NCI-H2196 treated with DMSO at 0.1 percent for 48 hours (cell line): Measurements from ENCODE around the gene LYZL2.
"Not testable (repeated sequence)": the region's sequence is repeated elsewhere in the genome, so short reads cannot be mapped to it uniquely, and the experiment has no call there.

Experiments used
- DNase-seq: peaks from one replicate; lab custom pipeline; 2025; ENCODE audit not compliant: unreplicated experiment; lab: John Stamatoyannopoulos, UW

LYZL2 gene

DNA sequence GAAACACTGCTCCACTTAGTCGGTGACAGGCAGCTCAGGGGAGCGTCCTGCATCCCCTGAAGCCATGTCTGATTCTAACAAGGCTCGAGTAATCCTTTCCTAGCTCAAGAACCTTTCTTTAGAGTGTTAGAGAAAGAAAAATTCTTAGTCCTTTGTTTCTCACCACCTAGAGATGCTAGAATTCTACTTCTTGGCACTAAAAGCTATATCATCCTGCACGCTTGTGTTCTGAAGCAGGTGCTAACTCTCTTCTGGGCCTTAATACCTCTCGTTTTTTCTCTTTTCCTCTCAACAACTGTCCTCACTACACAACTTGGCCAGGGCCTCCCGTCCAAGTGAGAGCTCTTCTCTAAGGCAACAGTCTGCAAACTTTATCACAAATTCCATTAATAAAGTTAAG is at the start of gene LYZL2:
Gene LYZL2 (minus strand): TSS at position 101 of the 400 bp plus-strand sequence. CDS start 2,838 bp downstream, outside the sequence.
- DNase-seq = no peak

DNA sequence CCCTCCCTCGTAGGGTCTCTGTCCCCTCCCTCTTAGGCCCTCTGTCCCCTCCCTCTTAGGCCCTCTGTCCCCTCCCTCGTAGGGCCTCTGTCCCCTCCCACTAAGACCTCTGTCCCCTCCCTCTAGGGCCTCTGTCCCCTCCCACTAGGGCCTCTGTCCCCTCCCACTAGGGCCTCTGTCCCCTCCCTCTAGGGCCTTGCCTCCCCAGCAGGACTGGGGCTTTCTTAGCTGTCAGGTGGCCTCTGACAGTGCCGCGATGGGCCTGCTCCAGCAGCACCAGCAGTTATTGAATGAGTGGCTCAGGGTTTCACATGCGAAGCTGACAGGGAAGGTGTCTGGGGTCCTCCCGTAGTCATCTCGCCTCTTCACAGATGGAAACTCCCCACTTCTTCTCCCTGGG is 48.1 kb upstream of the LYZL2 start:
- not testable (repeated sequence) for DNase-seq

DNA sequence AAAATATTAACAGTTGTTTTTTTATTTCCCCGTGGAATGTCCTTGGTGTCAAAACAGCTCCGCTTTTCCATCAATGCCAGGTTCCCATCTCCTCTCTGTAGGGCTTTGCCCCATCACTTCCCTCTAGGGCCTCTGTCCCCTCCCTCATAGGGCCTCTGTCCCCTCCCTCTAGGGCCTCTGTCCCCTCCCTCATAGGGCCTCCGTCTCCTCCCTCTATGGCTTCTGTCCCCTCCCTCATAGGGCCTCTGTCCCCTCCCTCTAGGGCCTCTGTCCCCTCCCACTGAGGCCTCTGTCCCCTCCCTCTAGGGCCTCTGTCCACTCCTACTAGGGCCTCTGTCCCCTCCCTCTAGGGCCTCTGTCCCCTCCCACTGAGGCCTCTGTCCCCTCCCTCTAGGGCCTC is 47.6 kb upstream of the LYZL2 start:
- not testable (repeated sequence) for DNase-seq

GRCh38 chr10:30675791-30676718 is 46.5 kb upstream of the LYZL2 start:
- DNase-seq = no peak

DNA sequence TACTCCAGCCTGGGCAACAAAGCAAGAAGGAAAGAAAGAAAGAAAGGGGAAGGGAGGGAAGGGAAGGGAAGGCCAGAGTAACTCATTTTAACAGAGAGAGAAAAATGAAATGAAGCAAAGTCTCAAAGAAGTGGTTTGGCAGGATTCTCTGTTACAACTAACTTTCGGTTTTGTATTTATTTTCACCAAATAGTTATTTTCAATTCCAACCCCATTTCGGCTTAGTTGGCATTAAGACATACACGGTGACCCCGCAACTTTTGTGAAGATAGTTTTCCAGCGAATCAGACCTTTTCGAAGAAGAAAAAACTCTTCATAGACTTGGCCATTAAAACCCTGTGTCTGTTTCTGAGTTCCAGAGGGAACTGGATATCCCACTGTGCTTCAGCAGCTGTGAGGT is 45.2 kb upstream of the LYZL2 start:
- DNase-seq = no peak

GRCh38 chr10:30673262-30673661 is 43.7 kb upstream of the LYZL2 start:
- DNase-seq = not testable (repeated sequence)

DNA sequence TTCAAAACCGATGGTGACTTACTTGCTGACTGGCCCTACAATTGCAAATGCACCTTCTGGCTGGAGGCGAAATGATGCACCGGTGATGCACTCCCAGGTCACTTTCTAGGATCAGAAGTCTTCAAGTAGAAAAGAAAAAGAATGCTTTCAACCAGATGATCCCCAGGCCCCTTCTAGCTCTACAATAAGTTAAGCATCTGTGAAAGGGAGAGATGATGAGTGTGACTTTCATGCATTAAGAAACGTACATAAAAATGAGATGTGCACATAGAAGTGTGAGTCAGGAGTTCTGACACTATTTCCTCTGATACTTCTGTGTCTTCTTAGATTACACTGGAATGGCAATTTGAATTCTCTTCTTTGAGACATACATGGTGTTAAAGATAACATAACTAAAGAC is 42.8 kb upstream of the LYZL2 start:
- DNase-seq = not testable (repeated sequence)

- peak; percentile 20 for DNase-seq
Measured at GRCh38 chr10:30671026-30671616, 41.6 kb upstream of the LYZL2 start.

- DNase-seq = not testable (repeated sequence)
Measured at GRCh38 chr10:30667982-30668381, 38.4 kb upstream of the LYZL2 start.

- not testable (repeated sequence) for DNase-seq
Measured at GRCh38 chr10:30663403-30663802, 33.9 kb upstream of the LYZL2 start.

- DNase-seq = no peak
Measured at GRCh38 chr10:30662814-30663213, 33.3 kb upstream of the LYZL2 start.

- DNase-seq = not testable (repeated sequence)
Measured at GRCh38 chr10:30660314-30660713, 30.8 kb upstream of the LYZL2 start.

GRCh38 chr10:30656233-30656632 is 26.7 kb upstream of the LYZL2 start:
- DNase-seq = no peak

- not testable (repeated sequence) for DNase-seq
Measured at GRCh38 chr10:30655001-30655400, 25.4 kb upstream of the LYZL2 start.

GRCh38 chr10:30651470-30652397 is 22.2 kb upstream of the LYZL2 start:
- not testable (repeated sequence) for DNase-seq

- DNase-seq = no peak
Measured at GRCh38 chr10:30647089-30647488, 17.5 kb upstream of the LYZL2 start.

DNA sequence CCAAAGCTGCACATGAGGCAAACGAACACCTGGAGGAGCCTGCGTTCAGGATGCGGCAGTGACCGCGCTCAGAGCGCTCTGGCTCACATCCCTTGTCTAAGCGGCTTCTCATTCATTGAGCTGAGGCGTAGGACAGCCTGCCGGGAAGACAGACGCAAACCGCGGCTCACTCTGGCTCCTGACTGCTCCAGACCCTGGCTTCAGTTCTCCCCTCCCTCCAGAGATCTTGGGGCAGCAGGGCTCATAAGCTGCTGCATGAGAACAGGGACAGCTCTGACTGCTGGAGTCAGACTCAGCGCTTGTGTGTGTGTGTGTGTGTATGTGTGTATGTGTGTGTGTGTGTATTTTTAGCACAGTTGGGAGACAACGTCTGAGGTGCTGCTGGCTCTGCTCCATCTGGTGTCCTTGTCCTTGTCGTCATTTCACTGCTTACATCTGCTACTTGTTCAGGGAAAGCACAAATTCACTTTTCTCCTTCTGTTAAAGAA is 15.8 kb upstream of the LYZL2 start:
- no peak for DNase-seq

- not testable (repeated sequence) for DNase-seq
Measured at GRCh38 chr10:30644408-30644861, 14.9 kb upstream of the LYZL2 start.

DNA sequence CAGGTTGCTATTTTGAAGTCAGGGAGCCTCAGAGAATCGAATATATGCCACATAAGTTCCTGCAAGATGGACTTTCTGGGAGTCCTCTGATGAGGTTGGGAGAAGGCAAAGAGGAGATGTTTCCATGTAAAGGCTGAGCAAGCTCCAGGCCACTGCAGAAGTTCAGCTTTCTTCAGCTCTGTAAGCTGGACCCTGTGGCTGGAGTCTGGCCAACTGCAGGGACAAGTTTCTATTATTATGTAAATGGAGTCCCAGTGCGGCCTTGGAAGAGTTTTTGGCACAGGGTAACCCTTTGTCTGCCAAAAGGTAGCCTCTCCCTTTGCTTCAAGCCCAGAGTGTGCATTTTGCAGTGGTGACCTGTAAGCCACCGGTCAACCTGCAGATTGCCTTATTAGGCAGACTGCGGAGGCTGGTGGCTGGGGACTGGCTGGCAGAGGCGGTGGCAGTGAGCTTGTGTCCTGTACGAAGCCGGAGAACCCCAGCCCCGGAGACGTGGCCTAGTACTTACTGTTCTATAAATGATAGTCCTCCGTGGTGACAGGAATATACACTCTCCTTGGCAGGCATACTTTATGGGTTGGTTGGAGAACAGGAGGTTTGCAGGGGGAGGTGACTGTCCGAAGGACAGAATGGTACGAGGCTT is 14.1 kb upstream of the LYZL2 start:
- not testable (repeated sequence) for DNase-seq

DNA sequence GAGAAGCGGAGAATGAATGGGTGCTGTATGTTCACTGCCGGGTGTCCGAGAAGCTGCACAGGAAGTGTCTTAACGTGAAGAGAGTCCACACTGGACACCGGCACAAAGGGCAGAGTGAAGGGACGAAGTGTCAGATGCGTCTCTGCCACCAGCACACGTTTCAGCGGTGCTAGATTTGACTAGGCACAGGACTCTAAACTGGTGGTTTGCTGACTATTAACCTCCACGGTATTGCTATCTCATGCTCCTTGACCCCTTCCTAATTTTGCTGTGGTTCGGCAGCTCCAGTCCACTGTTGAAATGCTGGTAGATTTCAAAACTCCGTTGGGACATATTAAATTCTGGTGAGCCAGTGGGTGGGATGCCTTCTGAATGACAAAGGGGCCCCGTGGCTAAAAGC is 13.3 kb upstream of the LYZL2 start:
- not testable (repeated sequence) for DNase-seq
